ENCODE data around the gene IRF2BPL.

Gene IRF2BPL

GRCh38 chr14:77053046-77053841 is 24.7 kb upstream of the IRF2BPL start:
- DNase-seq, result peak; percentile 47 to 76 (median 68)

DNA sequence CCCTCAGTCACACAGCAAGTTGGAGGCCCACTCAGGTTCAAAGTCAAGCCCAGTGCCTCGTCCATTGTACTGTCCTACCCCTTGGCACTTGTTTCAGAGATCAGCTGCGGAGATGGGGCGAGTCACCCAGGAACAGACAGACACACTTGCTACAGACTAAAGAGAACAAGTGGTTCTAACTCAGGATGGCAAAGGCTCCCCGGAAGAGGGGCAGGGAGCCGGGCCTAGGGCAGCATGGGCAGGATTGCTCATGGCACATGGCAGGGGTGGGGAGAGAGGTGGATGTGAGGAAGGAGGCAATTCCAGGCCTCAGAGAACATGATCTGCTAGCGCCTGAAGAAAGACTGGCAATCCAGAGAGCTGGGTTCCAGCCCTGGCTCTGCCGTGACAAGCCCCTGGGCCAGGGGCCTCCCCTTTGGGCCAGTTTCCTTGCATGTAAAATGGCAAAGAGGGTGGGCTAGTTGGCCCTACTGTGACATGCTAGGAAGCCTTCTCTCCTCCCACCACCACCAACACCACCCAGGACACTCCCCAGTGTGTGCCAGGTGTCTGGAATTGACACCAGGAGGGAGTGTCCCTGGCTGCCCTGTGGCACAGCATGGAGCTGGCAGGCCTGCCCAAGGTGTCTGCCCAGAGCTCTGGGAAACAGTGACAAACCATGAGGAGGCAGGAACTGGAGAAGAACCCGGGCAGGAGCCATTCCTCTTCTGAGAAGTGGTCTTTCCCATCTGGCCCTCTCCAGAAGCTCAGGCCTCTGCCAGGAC is 24.0 kb upstream of the IRF2BPL start:
- no peak for DNase-seq

GRCh38 chr14:77051116-77051515 is 22.6 kb upstream of the IRF2BPL start:
- no peak for DNase-seq

DNA sequence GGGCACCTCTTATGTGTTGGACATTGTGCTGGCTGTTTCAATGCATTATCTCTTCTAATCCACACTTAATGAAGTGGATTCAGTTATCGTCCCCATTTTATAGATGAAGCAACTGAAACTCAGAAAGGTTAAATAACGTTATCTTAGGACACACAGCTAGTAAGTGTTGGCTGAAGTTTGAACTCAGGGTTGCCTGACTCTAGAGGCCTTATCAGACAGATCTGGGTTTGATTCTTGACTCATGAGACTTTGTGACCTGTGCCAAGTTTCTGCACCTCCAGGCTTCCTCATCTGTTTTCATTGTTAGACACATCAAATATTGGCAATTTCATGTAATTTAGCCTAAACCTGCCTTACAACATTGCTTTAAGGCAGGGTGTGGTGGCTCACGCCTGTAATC is 18.2 kb upstream of the IRF2BPL start:
- DNase-seq, result no peak

DNA sequence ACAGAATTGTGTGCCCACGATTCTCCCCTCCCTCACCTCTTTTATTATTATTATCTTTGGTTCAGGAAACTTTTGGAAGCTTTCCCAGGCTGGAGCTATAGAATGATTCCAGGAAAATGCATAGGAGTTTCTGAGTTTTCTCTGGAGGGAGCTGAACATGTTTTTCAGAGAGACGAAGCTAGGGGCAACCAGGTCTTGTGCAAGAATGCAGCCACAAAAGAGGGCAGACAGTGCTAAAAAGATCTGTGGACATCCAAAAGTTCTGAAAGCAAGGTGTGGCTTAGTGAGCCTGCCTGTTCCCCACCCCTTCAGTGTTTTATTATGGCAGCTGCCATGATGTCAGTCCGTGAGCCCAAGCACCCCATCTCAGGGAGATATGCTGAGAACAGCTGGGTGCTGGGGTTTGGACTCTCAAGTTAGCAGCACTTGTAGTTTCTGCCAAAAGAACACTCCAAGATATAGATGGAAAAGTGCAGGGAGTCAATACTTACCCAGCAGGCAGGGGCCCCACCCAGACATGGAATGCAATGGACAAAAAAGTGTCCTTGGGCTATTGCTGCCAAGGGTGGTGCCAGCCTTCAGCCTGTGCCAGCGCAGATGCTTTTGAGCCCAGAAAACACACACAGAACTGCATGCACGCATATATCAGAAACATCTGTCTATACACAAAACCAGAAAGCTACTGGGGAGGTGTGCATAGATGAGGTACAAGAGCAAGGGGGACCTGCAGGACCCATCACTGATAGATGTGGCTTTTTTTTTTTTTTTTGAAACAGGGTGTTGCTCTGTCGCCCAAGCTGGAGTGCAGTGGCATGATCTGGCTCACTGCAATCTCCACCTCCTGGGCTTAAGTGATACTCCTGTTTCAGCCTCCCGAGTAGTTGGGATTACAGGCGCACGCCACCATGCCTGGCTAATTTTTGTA is 17.0 kb upstream of the IRF2BPL start:
- no peak for DNase-seq

DNA sequence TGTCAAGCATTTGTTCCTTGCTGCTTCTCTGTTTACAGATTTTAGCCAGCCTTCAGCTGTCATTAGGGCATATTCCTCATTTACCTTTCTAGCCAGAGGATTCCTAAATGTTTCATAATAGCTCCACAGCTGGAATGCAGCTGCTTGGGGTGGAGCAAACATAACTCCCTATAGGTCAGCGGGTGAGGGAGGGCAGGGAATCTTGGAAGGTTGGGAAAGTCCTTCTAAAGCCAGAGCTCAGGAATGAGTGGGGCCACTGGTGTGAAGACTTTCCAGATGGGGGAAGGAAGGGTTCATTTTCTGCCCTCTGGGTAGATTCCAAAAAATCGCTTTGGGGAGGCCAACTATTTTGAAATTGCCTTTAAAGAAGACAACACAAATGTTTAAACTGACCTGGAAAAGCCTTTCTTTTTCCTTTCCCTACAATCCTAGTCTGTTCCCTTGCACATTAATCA is 16.3 kb upstream of the IRF2BPL start:
- no peak for DNase-seq

DNA sequence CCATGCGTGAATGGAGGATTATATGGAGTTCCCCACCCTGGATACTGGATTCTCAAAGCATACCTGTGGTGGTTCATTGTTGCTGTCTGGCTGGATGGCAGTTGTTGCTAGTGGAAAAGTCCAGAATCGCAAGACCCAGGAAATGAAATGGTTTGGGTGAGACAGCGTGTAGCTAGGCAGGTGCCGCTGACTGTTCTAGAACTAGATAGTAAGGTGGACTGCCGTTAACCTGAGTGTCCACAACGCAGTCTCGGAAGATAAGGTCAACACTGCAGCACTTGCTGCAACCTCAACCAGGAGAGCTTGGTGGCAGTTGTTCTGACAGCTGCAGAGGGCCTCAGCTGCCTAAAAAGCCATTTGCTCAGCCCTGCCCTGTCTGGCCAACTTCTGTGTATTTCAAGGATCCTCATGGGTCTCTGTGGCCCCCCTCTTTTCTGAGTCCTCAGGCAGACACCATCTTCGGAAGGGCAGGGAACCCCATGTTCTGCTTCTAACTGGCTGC is 15.5 kb upstream of the IRF2BPL start:
- no peak for DNase-seq

DNA sequence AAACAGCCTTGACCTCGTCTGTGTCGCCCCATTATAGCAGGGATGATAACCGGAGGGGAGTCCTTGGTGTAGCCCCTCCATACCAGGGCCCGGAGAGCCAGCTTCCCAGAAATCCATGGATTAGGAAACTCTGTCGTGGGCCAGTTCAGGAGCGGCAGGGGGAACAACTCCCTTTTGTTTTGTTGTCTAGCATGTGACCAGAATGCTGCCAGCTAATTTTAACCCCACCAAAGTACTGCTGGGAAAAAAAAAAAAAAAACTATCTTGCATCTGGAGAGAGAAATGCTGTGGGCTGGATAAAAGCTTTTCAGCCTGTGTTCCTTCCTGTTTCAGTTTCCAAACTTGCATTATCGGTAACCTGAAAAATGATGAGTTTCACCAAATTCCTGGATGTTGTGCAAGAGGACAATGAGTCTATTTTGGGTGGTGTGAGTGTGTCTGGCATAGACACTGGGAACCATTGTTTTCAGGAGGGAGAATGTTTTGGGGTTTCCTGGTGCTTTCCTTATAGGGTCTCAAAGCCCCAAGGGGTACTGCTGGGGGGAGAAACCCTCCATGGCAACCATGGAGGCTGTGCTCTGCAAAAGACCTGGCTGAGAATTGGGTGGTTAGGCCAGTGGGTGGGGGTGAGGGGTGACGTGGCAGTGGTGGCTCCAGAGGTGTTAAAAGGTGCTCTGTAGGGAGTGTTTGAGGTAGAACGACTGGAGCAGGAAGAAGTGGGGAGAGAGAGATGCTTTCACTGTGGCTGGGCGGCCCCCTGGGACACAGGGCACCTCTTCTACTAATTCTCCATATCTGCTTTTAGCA is 14.9 kb upstream of the IRF2BPL start:
- no peak for DNase-seq

GRCh38 chr14:77041881-77042545 is 13.5 kb upstream of the IRF2BPL start:
- DNase-seq, result no peak

DNA sequence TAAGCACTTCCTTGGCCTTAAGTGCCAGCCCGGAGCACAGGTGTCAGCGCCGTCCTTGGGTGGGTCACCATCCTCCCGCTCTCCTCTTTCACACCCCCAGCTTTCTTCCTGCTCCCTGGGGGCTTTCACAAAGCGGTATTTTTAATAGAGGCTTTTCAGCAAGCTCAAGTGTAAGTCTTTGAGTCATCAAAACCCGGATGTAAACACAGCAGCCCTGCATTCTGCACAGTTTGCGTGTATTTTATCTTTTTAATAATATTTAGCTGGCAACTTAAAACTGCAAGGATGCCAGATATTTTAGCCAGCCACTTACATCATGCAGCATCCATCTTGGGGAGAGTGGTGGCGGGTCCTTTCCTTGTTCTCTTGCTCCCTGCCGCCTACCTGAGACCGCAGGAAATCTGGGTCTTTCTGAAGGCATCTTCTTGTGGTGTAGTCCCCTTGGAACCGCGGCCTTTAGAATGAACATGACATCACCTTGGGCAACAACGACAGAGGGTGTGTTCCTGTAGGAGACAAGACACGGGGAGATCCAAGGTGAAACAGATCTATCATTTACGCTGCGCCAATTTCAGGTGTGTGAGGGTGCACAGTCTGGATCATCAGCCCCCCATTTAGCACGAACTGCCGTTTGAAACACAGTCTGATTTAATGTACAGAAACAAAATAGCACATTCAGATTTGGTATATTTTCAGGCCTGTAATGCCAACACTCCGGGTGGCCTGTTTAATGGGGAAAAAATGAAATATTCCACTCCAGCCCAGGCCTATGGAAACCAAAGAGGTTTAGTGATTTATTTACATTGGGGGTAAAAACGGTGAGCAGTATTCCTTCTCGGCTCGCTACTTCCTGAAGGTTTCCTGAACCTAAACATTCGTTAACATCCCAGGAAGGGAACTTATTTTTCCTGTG is 12.5 kb upstream of the IRF2BPL start:
- no peak for DNase-seq

GRCh38 chr14:77040059-77040740 is 11.7 kb upstream of the IRF2BPL start:
- peak; percentile 79 to 99 (median 94) for DNase-seq

DNA sequence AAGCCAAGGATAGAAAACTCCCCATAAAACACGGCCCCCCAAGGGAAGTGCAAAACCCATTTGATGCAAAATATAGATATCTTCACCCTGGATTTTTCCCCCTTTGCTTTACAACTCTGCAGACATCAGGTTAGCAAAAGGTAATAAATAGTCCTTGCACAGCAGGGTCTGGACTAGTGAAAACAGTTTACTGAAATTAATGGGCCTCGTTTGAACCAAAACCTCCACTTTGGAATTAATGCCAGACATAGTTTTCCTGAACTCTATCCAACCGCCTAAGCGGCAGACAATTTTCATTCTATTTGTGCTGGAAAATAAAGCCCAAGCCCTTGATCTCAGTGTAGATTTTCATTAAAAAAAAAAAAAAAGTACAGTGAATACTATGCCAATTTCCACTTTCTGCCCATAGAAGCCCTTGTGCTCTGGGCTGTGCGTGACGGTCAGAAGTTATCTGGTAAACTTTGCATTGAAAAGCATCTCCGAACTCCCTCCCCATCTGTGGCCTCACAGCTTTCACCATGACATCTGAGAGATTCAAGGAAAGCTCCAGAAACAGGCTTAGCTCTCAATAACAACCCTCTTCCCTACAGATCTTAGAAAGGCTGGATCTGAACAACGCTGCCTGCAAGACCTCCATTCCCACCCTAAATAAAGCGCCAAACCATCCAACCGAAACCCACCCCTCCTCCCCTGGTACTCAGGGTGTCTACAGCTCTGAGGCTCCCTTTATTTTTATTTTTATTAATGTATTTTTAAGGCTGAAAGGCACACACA is 11.0 kb upstream of the IRF2BPL start:
- no peak for DNase-seq

GRCh38 chr14:77037938-77038568 is 9.5 kb upstream of the IRF2BPL start:
- DNase-seq, result peak in 2 of 4 experiments; percentile 26 to 39

- no peak for DNase-seq
These were observed 8.9 kb upstream of the IRF2BPL start for GRCh38 chr14:77037215-77037937.

- DNase-seq, result no peak
These were observed 8.1 kb upstream of the IRF2BPL start for GRCh38 chr14:77036484-77037214.

- DNase-seq, result no peak
These were observed 6.8 kb upstream of the IRF2BPL start for GRCh38 chr14:77035267-77035666.
